Spleen (tissue), 11 donors: Measurements from ENCODE around the gene ACLY. TPM values are rescaled to one million over a fixed set of nuclear protein-coding genes. Genes with fewer than 3 reads are reported as not detected.
A peak's percentile ranks its signal among the peaks of the same experiment; 100 is the strongest.

ENCODE experiments used
- DNase-seq: peaks from one replicate; pipeline ENCODE4 v3.0.0-alpha.2; 2020
- H3K27ac ChIP-seq, 8 donors: fragments of 200-600 bp; sonication (generic) in 7 of 8; 1 replicate in 4 of 8; 2 replicates in 4 of 8; pipeline versions ENCODE4 v1.5.0 to v1.8.0; 2016 to 2021; ENCODE audit warnings: inconsistent platforms in 4 of 8, mild to moderate bottlenecking in 4 of 8, moderate library complexity in 1 of 8
- H3K27me3 ChIP-seq, 7 donors: fragments of 200-600 bp; sonication (generic) in 6 of 7; replicated peaks in 1 of 7; 1 replicate in 4 of 7; 2 replicates in 3 of 7; pipeline versions ENCODE4 v1.5.0 to v1.8.0; 2016 to 2021; ENCODE audit warnings: inconsistent platforms in 3 of 7, mild to moderate bottlenecking in 1 of 7
- H3K36me3 ChIP-seq, 6 donors: fragments of 200-600 bp; sonication (generic) in 5 of 6; 1 replicate in 4 of 6; 2 replicates in 2 of 6; pipeline versions ENCODE4 v1.5.0 to v1.8.0; 2016 to 2021; ENCODE audit warnings: inconsistent platforms in 2 of 6
- H3K4me1 ChIP-seq, 6 donors: fragments of 200-600 bp; sonication (generic) in 5 of 6; 1 replicate in 3 of 6; 2 replicates in 3 of 6; pipeline versions ENCODE4 v1.5.0 to v1.8.0; 2016 to 2021; ENCODE audit warnings: inconsistent platforms in 3 of 6
- H3K4me3 ChIP-seq, 8 donors: fragments of 200-600 bp; sonication (generic) in 7 of 8; 1 replicate in 4 of 8; 2 replicates in 4 of 8; pipeline versions ENCODE4 v1.5.0 to v1.8.0; 2016 to 2021; ENCODE audit warnings: inconsistent platforms in 4 of 8, mild to moderate bottlenecking in 4 of 8, moderate library complexity in 2 of 8
- H3K9me3 ChIP-seq, 8 donors: fragments of 200-600 bp; sonication (generic) in 7 of 8; 1 replicate in 4 of 8; 2 replicates in 4 of 8; pipeline versions ENCODE4 v1.5.0 to v1.8.0; 2016 to 2021; ENCODE audit warnings: inconsistent platforms in 4 of 8
- CTCF ChIP-seq, 11 experiments: fragments of 200-600 bp in 7 of 11; fragments of 450-650 bp in 4 of 11; sonication (generic) in 4 of 11; IDR thresholded peaks in 8 of 11; conservative IDR thresholded peaks in 3 of 11; 1 replicate in 7 of 11; 2 replicates in 4 of 11; pipeline versions ENCODE4 v1.4.0 to v1.8.0; 2016 to 2021; ENCODE audit warnings: antibody characterized with exemption in 11 of 11, inconsistent platforms in 4 of 11, mild to moderate bottlenecking in 1 of 11
- POLR2A ChIP-seq, 3 donors: fragments of 450-650 bp; IDR thresholded peaks; one replicate each; pipeline ENCODE4 v1.5.1; 2017; ENCODE audit warnings: antibody characterized with exemption in 3 of 3, mild to moderate bottlenecking in 1 of 3
- POLR2AphosphoS5 ChIP-seq, 3 donors: sonication (generic); formaldehyde crosslinking; IDR thresholded peaks; one replicate each; pipeline ENCODE4 v1.5.1; 2017; ENCODE audit warnings: antibody characterized with exemption in 3 of 3
- WGBS, 5 donors: extraction: QIAGEN DNeasy Blood & Tissue Kit in 3 of 5; methylation state at CpG; one replicate each; pipeline versions ENCODE4 v1.1.5 to v1.1.7; 2013 to 2018; 5-methylcytosine and 5-hydroxymethylcytosine counted together
- intact Hi-C: fragments of 100-400 bp; cut with DNase I; formaldehyde crosslinking; loops from one replicate; pipeline ENCODE4 v1.15.0; 2023; ENCODE audit warnings: low total_unique reads
- polyA plus RNA-seq, 3 donors: library from polyadenylated mRNA; stranded (reverse); fragments of 200-250 nt; gene quantifications; one replicate each; pipeline ENCODE4 v1.2.1, GENCODE V29; 2013
- total RNA-seq, 7 donors: library from RNA; depleted of rRNA in 3 of 7; stranded (reverse); fragments of >200 nt in 3 of 7; fragmentation: NEBNext Ultra II Directional in 4 of 7; extraction: Animal tissue kit (Norgen Biotek cat#: 25700) in 4 of 7; gene quantifications; one replicate each; pipeline versions ENCODE4 v1.1.0 to v1.2.1, GENCODE V29; 2016 to 2021
- donor health status: healthy with polysubstance abuse.
- donor health status: DM: no; HTN: no; CAD: no; lungs with moderate emphysema.
- donor health status: DM: no; HTN: no; CAD: no.
- donor health status: Bipolar disorder and iron deficiency.
- donor health status: healthy.
- donor health status: DM: no; HTN: no; CAD: no.
- donor health status: DM: yes; HTN: yes; CAD: no.

Gene ACLY
- total and polyA plus RNA-seq, 10 donors: 17.7 to 112 (median 80.2) TPM

DNA sequence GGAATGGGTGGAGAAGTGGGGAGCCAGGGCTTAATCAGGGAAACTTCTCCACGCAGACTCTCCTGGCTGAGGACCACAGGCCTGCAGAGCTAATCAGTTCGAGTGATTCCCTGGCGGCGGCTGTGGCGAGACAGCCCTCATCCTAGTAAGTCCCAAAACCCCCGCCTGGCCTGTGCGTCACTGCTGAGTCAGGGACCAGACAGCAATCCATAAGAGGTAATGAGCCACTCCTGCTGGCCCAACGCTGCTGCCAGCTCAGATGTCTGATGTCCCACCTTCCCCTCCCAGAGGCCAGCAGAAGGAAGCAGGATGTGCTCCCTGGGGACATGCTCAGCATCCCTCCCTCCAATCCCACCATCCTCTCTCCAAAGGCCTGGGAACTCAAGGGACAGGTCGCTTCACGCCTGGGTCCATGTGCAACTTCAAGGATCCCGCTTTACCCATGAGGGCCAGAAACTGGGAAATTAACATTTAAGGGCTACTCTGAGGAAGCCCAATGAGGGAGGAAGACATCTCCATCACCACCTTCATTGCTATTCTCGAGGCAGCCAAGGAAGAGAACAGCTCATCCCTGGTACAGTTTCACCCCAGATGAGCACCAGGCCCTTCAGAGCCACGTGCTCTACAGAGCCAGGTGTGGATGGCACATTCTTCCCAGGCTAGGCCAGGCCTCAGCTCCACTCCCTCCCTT lies 7.9 kb downstream of the ACLY start:
- Histone ChIP-seq H3K4me1 (peaks cover 0 to 28% (median 13%) of the 10 kb centered on the region in 6 donors), H3K27me3 (no peaks in the 10 kb centered on the region), H3K4me3 (no peak overlapping the region), H3K36me3 (peaks cover 0 to 86% (median 76%) of the 10 kb centered on the region in 6 donors), H3K27ac (no peak overlapping the region), H3K9me3 (no peaks in the 10 kb centered on the region)
- intact Hi-C loops: no loop called here
- no peak for TF ChIP-seq POLR2A (IDR thresholded peaks at IDR 0.05)
- peak in 1 of 3 donors; percentile 10 for TF ChIP-seq POLR2AphosphoS5 (IDR thresholded peaks at IDR 0.05)
- WGBS, 5 donors: 84 to 97% (median 95%) methylated on average over 13 of the region's 13 CpGs
- no peak for DNase-seq

- no peaks in the 10 kb centered on the region for H3K9me3 ChIP-seq
- DNase-seq: no peak
- TF ChIP-seq POLR2A (IDR thresholded peaks at IDR 0.05): no peak
- TF ChIP-seq CTCF (IDR thresholded peaks at IDR 0.05 in 8 of 11, conservative IDR thresholded peaks at IDR 0.05 in 3 of 11): no peak
- TF ChIP-seq POLR2AphosphoS5 (IDR thresholded peaks at IDR 0.05): no peak
- WGBS, 5 donors: 94 to 98% (median 96%) methylated on average over 13 of the region's 13 CpGs
- H3K27ac ChIP-seq: no peak overlapping the region
- peaks cover 0 to 100% (median 92%) of the 10 kb centered on the region in 6 donors for H3K36me3 ChIP-seq
- no peak overlapping the region for H3K4me3 ChIP-seq
- peaks cover 0 to 16% (median 5%) of the 10 kb centered on the region in 6 donors for H3K4me1 ChIP-seq
- intact Hi-C loops: no loop called here
- no peaks in the 10 kb centered on the region for H3K27me3 ChIP-seq
Measured at GRCh38 chr17:41909088-41909487, 9.7 kb downstream of the ACLY start.

GRCh38 chr17:41907633-41908539 lies 10.9 kb downstream of the ACLY start:
- DNase-seq: no peak
- Histone ChIP-seq H3K27ac (peak overlapping the region in 5 of 8 donors; percentile 18 to 69 (median 55)), H3K27me3 (no peaks in the 10 kb centered on the region), H3K4me3 (no peak overlapping the region), H3K4me1 (peaks cover 0 to 9% (median 2%) of the 10 kb centered on the region in 6 donors), H3K36me3 (peaks cover 2 to 100% (median 92%) of the 10 kb centered on the region in 6 donors), H3K9me3 (no peaks in the 10 kb centered on the region)
- intact Hi-C loops: no loop called here
- WGBS, 5 donors: 88 to 96% (median 90%) methylated on average over 14 of the region's 14 CpGs
- TF ChIP-seq CTCF (IDR thresholded peaks at IDR 0.05 in 8 of 11, conservative IDR thresholded peaks at IDR 0.05 in 3 of 11): no peak
- peak in 1 of 3 donors; percentile 4 for TF ChIP-seq POLR2AphosphoS5 (IDR thresholded peaks at IDR 0.05)
- TF ChIP-seq POLR2A (IDR thresholded peaks at IDR 0.05): no peak

DNA sequence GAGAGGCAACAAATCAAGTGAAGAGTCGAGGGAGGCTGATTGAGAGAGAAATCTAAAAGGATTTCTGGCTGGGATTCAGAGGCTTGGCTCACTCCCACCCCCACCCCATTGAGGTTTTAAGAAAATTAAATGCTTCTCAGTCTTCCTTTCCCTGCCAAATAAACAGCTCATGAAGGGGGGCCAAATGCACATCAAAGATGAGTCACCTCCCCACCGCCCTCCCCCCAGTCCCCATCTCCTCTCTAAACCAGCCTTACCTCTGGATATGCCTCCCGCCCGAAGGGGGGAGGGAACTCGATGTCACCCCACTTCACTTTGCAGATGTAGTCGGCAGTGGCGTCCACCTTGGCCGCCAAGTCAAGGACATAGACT lies 11.6 kb downstream of the ACLY start:
- peaks cover 0 to 9% (median 2%) of the 10 kb centered on the region in 6 donors for H3K4me1 ChIP-seq
- DNase-seq: no peak
- H3K4me3 ChIP-seq: no peak overlapping the region
- TF ChIP-seq POLR2AphosphoS5 (IDR thresholded peaks at IDR 0.05): no peak
- TF ChIP-seq POLR2A (IDR thresholded peaks at IDR 0.05): no peak
- TF ChIP-seq CTCF (IDR thresholded peaks at IDR 0.05 in 8 of 11, conservative IDR thresholded peaks at IDR 0.05 in 3 of 11): no peak
- H3K36me3 ChIP-seq: peaks cover 3 to 100% (median 93%) of the 10 kb centered on the region in 6 donors
- H3K9me3 ChIP-seq: no peaks in the 10 kb centered on the region
- WGBS, 5 donors: 72 to 92% (median 86%) methylated on average over 8 of the region's 8 CpGs
- H3K27me3 ChIP-seq: no peaks in the 10 kb centered on the region
- H3K27ac ChIP-seq: peak overlapping the region; percentile 35 to 69 (median 56)
- intact Hi-C loops: no loop called here
